Measurements from ENCODE around the gene DNM2. TPM values are rescaled to one million over a fixed set of nuclear protein-coding genes. Genes with fewer than 3 reads are reported as not detected.
A peak's percentile ranks its signal among the peaks of the same experiment; 100 is the strongest.

Gene DNM2
- total and polyA plus RNA-seq, 9 of the 15 experiments (the other 6 are each of a cell fraction or from before 2014, with no cell fraction given), result 2.2 to 161 (median 72.6) TPM

DNA sequence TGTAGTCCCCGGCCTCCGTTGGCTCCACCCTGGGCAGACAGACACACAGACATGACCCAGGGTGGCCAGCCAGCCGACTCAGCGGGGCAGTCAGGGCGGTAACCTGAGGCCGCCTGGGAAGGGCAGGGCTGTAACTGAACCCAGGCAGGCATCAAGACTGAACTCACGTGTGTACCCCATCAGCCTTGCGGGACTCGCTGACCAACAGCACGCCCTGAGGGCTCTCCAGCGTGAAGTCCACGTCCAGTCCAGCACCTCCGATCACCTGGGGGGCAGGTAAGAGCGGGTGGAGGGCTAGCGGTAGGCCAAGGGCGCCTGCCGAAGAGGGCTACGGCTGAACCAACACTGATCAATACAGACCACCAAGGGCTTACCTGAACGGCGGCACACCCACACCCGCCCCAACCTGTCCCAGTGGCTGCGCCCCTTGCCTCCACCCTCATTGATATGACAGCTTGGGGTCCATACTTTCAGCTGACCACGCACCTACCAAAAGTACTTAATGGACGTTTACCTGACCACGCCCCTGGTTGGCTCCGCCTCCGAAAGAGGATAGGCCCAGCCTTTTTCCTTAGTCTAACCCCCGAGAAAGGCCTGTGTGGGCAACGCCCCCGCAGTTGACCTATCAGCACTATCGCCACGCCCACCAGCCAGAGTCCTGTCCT is 117.3 kb downstream of the DNM2 start (continued):
- peak; percentile 77; the same call in 1 of the 2 replicates for TF ChIP-seq FOXP1 (CRISPR knock-in tag; IDR thresholded peaks at IDR 0.05)
- no peak for TF ChIP-seq XRCC5 (IDR thresholded peaks at IDR 0.05; ENCODE audit: low read depth, low read length)
- TF ChIP-seq NCOA4 (IDR thresholded peaks at IDR 0.05; ENCODE audit: partially characterized antibody), result no peak
- TF ChIP-seq ZNF263 (CRISPR knock-in tag; IDR thresholded peaks at IDR 0.05; ENCODE audit: borderline replicate concordance), result 0 out of 2 replicates have a peak, but pooled peaks have one; percentile 31
- TF ChIP-seq KAT2B (IDR thresholded peaks at IDR 0.05; ENCODE audit: low read depth, low read length), result no peak
- TF ChIP-seq SRSF1 (IDR thresholded peaks at IDR 0.05; ENCODE audit: low read depth, low read length), result no peak
- TF ChIP-seq ZNF146 (CRISPR knock-in tag; IDR thresholded peaks at IDR 0.05; ENCODE audit: unreplicated experiment), result no peak
- peak; percentile 74 for TF ChIP-seq POLR2G (IDR thresholded peaks at IDR 0.05; ENCODE audit: low read depth, low read length)
- no peak for TF ChIP-seq IRF9 (tag; IDR thresholded peaks at IDR 0.05)
- no peak for TF ChIP-seq HOMEZ (CRISPR knock-in tag; IDR thresholded peaks at IDR 0.05)
- TF ChIP-seq, protein P1, sequence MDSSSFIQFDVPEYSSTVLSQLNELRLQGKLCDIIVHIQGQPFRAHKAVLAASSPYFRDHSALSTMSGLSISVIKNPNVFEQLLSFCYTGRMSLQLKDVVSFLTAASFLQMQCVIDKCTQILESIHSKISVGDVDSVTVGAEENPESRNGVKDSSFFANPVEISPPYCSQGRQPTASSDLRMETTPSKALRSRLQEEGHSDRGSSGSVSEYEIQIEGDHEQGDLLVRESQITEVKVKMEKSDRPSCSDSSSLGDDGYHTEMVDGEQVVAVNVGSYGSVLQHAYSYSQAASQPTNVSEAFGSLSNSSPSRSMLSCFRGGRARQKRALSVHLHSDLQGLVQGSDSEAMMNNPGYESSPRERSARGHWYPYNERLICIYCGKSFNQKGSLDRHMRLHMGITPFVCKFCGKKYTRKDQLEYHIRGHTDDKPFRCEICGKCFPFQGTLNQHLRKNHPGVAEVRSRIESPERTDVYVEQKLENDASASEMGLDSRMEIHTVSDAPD (CRISPR knock-in tag; IDR thresholded peaks at IDR 0.05), result no peak
- TF ChIP-seq MYBL2 (IDR thresholded peaks at IDR 0.05; ENCODE audit: low read depth), result no peak
- no peak for TF ChIP-seq MYBL2 (CRISPR knock-in tag; IDR thresholded peaks at IDR 0.05; ENCODE audit: borderline replicate concordance)
- TF ChIP-seq ZNF134 (CRISPR knock-in tag; conservative IDR thresholded peaks at IDR 0.05), result no peak
- no peak for TF ChIP-seq RHOXF2B (CRISPR knock-in tag; conservative IDR thresholded peaks at IDR 0.05)
- TF ChIP-seq, protein P2, sequence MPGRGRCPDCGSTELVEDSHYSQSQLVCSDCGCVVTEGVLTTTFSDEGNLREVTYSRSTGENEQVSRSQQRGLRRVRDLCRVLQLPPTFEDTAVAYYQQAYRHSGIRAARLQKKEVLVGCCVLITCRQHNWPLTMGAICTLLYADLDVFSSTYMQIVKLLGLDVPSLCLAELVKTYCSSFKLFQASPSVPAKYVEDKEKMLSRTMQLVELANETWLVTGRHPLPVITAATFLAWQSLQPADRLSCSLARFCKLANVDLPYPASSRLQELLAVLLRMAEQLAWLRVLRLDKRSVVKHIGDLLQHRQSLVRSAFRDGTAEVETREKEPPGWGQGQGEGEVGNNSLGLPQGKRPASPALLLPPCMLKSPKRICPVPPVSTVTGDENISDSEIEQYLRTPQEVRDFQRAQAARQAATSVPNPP (IDR thresholded peaks at IDR 0.05; ENCODE audit: borderline replicate concordance, insufficient read depth, insufficient read length), result no peak
- no peak for TF ChIP-seq SPI1 (IDR thresholded peaks at IDR 0.05; ENCODE audit: borderline replicate concordance, low read depth, low read length)
- TF ChIP-seq SMAD1 (IDR thresholded peaks at IDR 0.05; ENCODE audit: low read depth, low read length, partially characterized antibody), result no peak
- TF ChIP-seq RBBP5 (IDR thresholded peaks at IDR 0.05; ENCODE audit: borderline replicate concordance, insufficient read depth, low read length, poor library complexity, severe bottlenecking), result no peak
- no peak for TF ChIP-seq CBX8 (IDR thresholded peaks at IDR 0.05; ENCODE audit: borderline replicate concordance, extremely low read depth, low read depth, low read length, poor library complexity, severe bottlenecking)
- TF ChIP-seq L3MBTL2 (IDR thresholded peaks at IDR 0.05), result no peak
- TF ChIP-seq XRCC4 (IDR thresholded peaks at IDR 0.05; ENCODE audit: extremely low read depth, insufficient read depth, insufficient read length), result no peak
